Large intestine (tissue), 1 donor: ENCODE data around the gene METTL25B. TPM values are rescaled to one million over a fixed set of nuclear protein-coding genes. Genes with fewer than 3 reads are reported as not detected.

Experiments
- polyA plus RNA-seq: library from polyadenylated mRNA; unstranded; fragments of 120-200 nt; gene quantifications from one replicate; pipeline ENCODE4 v1.2.1, GENCODE V29; 2013

Gene METTL25B
- polyA plus RNA-seq, 1 donor: 59.3 TPM

Other genes with a start within 250 kb of the METTL25B start
- gene MEF2D, start 227.7 kb upstream of the METTL25B start, polyA plus RNA-seq: 25.0 TPM
- 13.9 TPM for gene IQGAP3, start 155.9 kb upstream of the METTL25B start, polyA plus RNA-seq
- gene TTC24, start 148.7 kb upstream of the METTL25B start, polyA plus RNA-seq: 0.15 TPM
- gene NAXE, start 136.7 kb upstream of the METTL25B start, polyA plus RNA-seq: 66.9 TPM
- gene GPATCH4, start 127.0 kb upstream of the METTL25B start, polyA plus RNA-seq: 25.9 TPM
- gene HAPLN2, start 109.1 kb upstream of the METTL25B start, polyA plus RNA-seq: 0.16 TPM
- 12.1 TPM for gene BCAN, start 86.4 kb upstream of the METTL25B start, polyA plus RNA-seq
- gene NES, start 51.1 kb upstream of the METTL25B start, polyA plus RNA-seq: 26.5 TPM
- 16.7 TPM for gene CRABP2, start 22.9 kb upstream of the METTL25B start, polyA plus RNA-seq
- gene ISG20L2, start 297 bp downstream of the METTL25B start, polyA plus RNA-seq: 36.6 TPM
- 58.1 TPM for gene MRPL24, start 12.6 kb downstream of the METTL25B start, polyA plus RNA-seq
- gene HDGF, start 23.2 kb downstream of the METTL25B start, polyA plus RNA-seq: 244 TPM
- gene PRCC, start 39.1 kb downstream of the METTL25B start, polyA plus RNA-seq: 61.3 TPM
- 5.3 TPM for gene SH2D2A, start 88.4 kb downstream of the METTL25B start, polyA plus RNA-seq
- gene INSRR, start 130.6 kb downstream of the METTL25B start, polyA plus RNA-seq: 0.09 TPM
- 0.15 TPM for gene NTRK1, start 132.4 kb downstream of the METTL25B start, polyA plus RNA-seq
- 5.9 TPM for gene PEAR1, start 165.2 kb downstream of the METTL25B start, polyA plus RNA-seq
- gene LRRC71, start 192.2 kb downstream of the METTL25B start, polyA plus RNA-seq: 0.28 TPM